Ovary (tissue), 9 donors: Measurements from ENCODE around the gene STUB1. TPM values are rescaled to one million over a fixed set of nuclear protein-coding genes. Genes with fewer than 3 reads are reported as not detected.

ENCODE experiments used
- DNase-seq, 5 donors: peaks; one replicate each; pipeline ENCODE4 v3.0.0-alpha.2; 2019 to 2020
- H3K27ac ChIP-seq, 2 donors: fragments of 200-600 bp; one replicate each; pipeline versions ENCODE4 v1.5.1 to v1.8.0; 2019 to 2022
- H3K27me3 ChIP-seq: fragments of 200-600 bp; one replicate; pipeline ENCODE4 v1.8.0; 2022
- H3K36me3 ChIP-seq: fragments of 200-600 bp; sonication (generic); one replicate; pipeline ENCODE4 v1.5.1; 2019
- H3K4me1 ChIP-seq: one replicate; pipeline ENCODE4 v1.8.1; 2013; ENCODE audit warnings: mild to moderate bottlenecking, moderate library complexity; ENCODE audit not compliant: insufficient read depth
- H3K4me3 ChIP-seq: fragments of 200-600 bp; sonication (generic); one replicate; pipeline ENCODE4 v1.5.1; 2017
- H3K9me3 ChIP-seq, 2 donors: fragments of 200-600 bp in 1 of 2; sonication (generic) in 1 of 2; one replicate each; pipeline versions ENCODE4 v1.5.1 to v1.8.1; 2013 to 2019; ENCODE audit warnings: mild to moderate bottlenecking in 1 of 2, moderate library complexity in 1 of 2
- CTCF ChIP-seq, 3 donors: fragments of 450-650 bp in 2 of 3; fragments of 200-600 bp in 1 of 3; IDR thresholded peaks; one replicate each; pipeline versions ENCODE4 v1.5.1 to v1.8.0; 2016 to 2022; ENCODE audit warnings: antibody characterized with exemption in 3 of 3, mild to moderate bottlenecking in 1 of 3
- EP300 ChIP-seq: sonication (generic); formaldehyde crosslinking; IDR thresholded peaks from one replicate; pipeline ENCODE4 v1.6.1; 2017; ENCODE audit warnings: antibody characterized with exemption
- POLR2A ChIP-seq: fragments of 450-650 bp; IDR thresholded peaks from one replicate; pipeline ENCODE4 v1.6.1; 2017; ENCODE audit warnings: antibody characterized with exemption, mild to moderate bottlenecking, moderate library complexity
- WGBS, 3 donors: extraction: QIAGEN DNeasy Blood & Tissue Kit in 1 of 3; methylation state at CpG; one replicate each; pipeline versions ENCODE4 v1.1.5 to v1.1.7; 2013 to 2017; 5-methylcytosine and 5-hydroxymethylcytosine counted together
- intact Hi-C, 4 donors: fragments of 100-400 bp; cut with DNase I; formaldehyde crosslinking; loops; one replicate each; pipeline versions ENCODE4 v1.11.0 to v1.15.1; 2022 to 2023
- polyA plus RNA-seq, 2 donors: library from polyadenylated mRNA; stranded (reverse); fragments of 200-250 nt in 1 of 2; fragments of 350-450 nt in 1 of 2; fragmentation: Illumina TruSeq in 1 of 2; extraction: RNeasy Lipid Tissue Mini Kit (QIAGEN cat#74804) in 1 of 2; gene quantifications; one replicate each; pipeline ENCODE4 v1.2.3, GENCODE V29; 2013 to 2014
- total RNA-seq, 7 donors: library from RNA; depleted of rRNA in 2 of 7; stranded (reverse); fragments of >200 nt in 2 of 7; fragmentation: NEBNext Ultra II Directional in 3 of 7; extraction: Animal tissue kit (Norgen Biotek cat#: 25700) in 3 of 7; gene quantifications; one replicate each; pipeline versions ENCODE4 v1.1.0 to v1.2.4, GENCODE V29; 2016 to 2023
- donor health status: DM: no; HTN: no; CAD: no; lungs with moderate emphysema.
- donor health status: DM: no; HTN: no; CAD: no.
- donor health status: Bipolar disorder and iron deficiency.
- donor health status: DM: yes; HTN: yes; CAD: no.
- donor health status: DM: no; HTN: no; CAD: no.
- donor health status: DM: yes; HTN: yes; CAD: no.

The STUB1 gene
- total and polyA plus RNA-seq, 9 donors, result 20.1 to 115 (median 102) TPM

DNA sequence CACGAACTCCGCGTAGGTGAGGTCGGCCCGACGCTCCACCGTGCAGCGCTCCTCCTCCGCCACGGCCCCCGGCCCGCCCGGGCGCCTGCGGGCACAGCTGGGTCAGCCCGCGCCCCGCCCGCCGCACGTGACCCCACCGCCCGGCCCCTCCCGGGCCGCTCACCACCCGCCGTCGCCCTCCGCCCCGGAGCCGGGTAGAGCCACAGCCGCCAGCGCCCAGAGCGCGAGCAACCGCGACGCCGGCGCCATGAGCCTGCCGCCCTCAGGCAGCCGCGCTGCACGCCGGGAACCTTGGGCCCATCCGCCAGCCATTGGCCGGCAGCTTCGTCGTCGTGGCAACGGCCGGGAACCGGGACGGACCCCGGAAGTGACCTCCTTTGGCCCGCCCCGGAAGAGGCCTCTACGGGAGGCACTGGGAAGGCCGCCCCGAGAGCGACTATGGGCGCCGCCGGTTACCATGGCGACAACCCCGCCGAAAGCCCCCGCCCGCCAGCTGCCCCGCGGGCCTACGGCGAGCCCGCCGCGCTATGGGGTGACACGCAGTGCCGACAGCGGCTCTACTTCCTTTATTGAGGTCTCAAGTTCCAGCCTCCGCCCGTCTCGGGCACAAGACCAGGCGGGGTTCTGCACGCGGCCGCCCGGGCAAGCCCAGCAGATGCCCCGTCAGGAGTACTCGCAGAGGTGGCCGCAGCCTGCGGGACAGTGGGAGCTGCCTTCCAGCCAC lies 4.0 kb downstream of the STUB1 start, which contains the start of gene JMJD8:
Gene JMJD8 (minus strand): TSS at position 264 of the 724 bp plus-strand sequence. CDS start 15 bp downstream, at position 249.
- peaks cover 30% of the 10 kb centered on the region for H3K4me1 ChIP-seq
- intact Hi-C loops, result no loop called here
- no peaks in the 10 kb centered on the region for H3K27me3 ChIP-seq
- H3K27ac ChIP-seq, result peak within 1 kb of the TSS in 1 of 2 donors; percentile 36
- DNase-seq, result peak; percentile 97 to 99 (median 98)
- no peak for TF ChIP-seq POLR2A
- peak in 1 of 3 donors; percentile 13 for TF ChIP-seq CTCF (IDR thresholded peaks at IDR 0.05)
- TF ChIP-seq EP300, result no peak
- WGBS, 3 donors, result 1 to 7% (median 1%) methylated on average over 23 to 91 of the region's 91 CpGs
- H3K9me3 ChIP-seq, result no peaks in the 10 kb centered on the region
- no peaks in the 10 kb centered on the region for H3K36me3 ChIP-seq
- peak within 1 kb of the TSS; percentile 59 for H3K4me3 ChIP-seq

DNA sequence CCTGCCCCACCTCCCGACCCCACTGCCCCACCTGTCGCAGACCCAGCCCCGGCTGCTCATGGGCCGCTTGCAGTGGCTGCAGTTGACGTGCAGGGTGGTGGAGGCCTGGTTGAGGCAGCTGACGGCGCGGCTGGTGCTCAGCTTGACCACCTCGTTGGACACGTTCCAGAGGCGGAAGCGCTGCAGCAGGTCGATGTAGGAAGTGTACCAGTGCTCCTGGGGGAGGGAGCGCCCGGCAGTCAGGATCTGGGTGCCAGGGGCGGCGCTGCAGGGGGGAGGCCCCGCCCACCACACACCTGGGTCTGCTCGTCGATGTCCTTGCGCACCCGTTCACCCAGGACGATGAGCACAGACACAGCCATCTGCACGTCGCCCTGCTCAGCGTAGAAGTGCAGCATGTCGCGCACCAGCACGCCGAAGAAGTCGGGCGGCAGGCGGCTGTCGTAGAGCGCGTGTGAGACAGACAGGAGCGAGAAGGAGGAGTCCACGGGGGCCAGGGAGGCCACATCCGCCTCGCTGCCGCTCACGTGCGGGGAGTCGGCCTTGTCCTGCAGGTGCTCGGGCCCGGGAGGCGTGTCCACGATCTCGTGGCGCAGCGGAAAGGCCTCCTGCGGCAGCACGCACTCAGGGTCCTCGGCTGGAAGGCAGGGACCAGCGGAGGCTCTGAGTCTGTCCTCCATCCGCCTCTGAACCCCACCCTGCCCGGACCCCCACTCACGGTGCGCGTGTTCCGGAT lies 4.9 kb downstream of the STUB1 start:
- Histone ChIP-seq H3K36me3 (no peaks in the 10 kb centered on the region), H3K9me3 (no peaks in the 10 kb centered on the region), H3K27me3 (no peaks in the 10 kb centered on the region), H3K4me3 (peak overlapping the region; percentile 59), H3K4me1 (peaks cover 34% of the 10 kb centered on the region), H3K27ac (no peak overlapping the region)
- 89 to 92% (median 90%) methylated on average over 59 to 61 of the region's 61 CpGs for WGBS, 3 donors
- intact Hi-C loops, result no loop called here
- TF ChIP-seq CTCF (IDR thresholded peaks at IDR 0.05), result no peak
- TF ChIP-seq POLR2A, result no peak
- TF ChIP-seq EP300, result no peak
- peak; percentile 53 to 73 (median 68) for DNase-seq

GRCh38 chr16:685967-686366 lies 5.8 kb downstream of the STUB1 start:
- Histone ChIP-seq H3K27ac (no peak overlapping the region), H3K27me3 (no peaks in the 10 kb centered on the region), H3K4me1 (peaks cover 35% of the 10 kb centered on the region), H3K9me3 (no peaks in the 10 kb centered on the region), H3K4me3 (no peak overlapping the region), H3K36me3 (no peaks in the 10 kb centered on the region)
- TF ChIP-seq EP300 (no peak), CTCF (IDR thresholded peaks at IDR 0.05) (no peak), POLR2A (no peak)
- WGBS, 3 donors, result 60 to 75% (median 65%) methylated on average over 10 of the region's 10 CpGs
- intact Hi-C loops, result no loop called here
- DNase-seq, result peak; percentile 29 to 68 (median 57)

DNA sequence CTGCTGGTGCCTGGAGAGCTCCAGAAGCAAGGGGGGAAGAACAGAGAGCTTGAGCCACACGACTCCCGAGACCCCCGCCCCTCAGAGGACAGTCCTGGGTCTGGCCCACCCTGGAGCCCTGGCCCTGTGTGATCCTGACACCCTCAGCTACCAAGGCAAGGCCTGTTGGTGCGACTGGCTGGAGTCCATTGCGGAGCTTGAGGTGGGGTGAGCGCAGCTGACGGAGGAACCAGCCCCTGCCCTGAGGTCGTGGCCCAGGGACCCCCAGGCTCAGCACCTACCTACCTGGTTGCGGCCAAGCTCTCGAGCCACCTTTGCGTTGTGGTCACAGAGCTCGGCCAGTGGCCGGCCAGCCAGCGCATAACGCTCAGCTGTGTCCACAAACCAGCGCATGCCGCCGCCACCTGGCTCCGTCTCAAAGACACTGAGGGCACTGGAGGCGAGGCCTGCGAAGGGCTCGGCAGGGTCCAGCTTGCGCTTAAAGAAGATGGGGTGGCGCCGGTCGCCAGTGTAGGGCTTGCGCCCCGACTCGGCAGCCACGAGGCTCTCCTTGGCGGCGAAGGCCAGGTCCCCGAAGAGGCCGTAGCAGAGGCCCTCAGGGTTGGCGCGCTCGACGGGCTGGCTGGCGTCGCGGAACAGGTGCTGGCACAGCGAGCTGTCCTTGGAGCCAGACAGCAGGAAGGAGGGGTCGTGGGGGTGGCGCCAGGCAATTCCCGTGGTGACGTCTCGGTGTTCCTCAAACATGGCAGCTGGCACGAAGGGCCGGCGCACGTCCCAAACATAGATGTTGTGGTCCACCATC lies 6.5 kb downstream of the STUB1 start:
- peaks cover 29% of the 10 kb centered on the region for H3K4me1 ChIP-seq
- no peak overlapping the region for H3K4me3 ChIP-seq
- intact Hi-C loops, result no loop called here
- H3K27me3 ChIP-seq, result no peaks in the 10 kb centered on the region
- no peak for TF ChIP-seq POLR2A
- no peak for TF ChIP-seq CTCF (IDR thresholded peaks at IDR 0.05)
- TF ChIP-seq EP300, result no peak
- no peaks in the 10 kb centered on the region for H3K36me3 ChIP-seq
- DNase-seq, result peak in 3 of 5 donors; percentile 26 to 50 (median 43)
- no peaks in the 10 kb centered on the region for H3K9me3 ChIP-seq
- no peak overlapping the region for H3K27ac ChIP-seq
- 88 to 91% (median 89%) methylated on average over 51 of the region's 51 CpGs for WGBS, 3 donors
